Tibial nerve (tissue), 4 donors: ENCODE results near the gene KRTAP13-4. TPM values are rescaled to one million over a fixed set of nuclear protein-coding genes. Genes with fewer than 3 reads are reported as not detected.

Experiments used
- DNase-seq, 2 donors: peaks; one replicate each; pipeline ENCODE4 v3.0.0-alpha.2; 2019; ENCODE audit warnings: low spot score in 2 of 2
- H3K27ac ChIP-seq, 4 donors: fragments of 200-600 bp; sonication (generic) in 3 of 4; one replicate each; pipeline ENCODE4 v1.5.1; 2017 to 2019; ENCODE audit warnings: mild to moderate bottlenecking in 1 of 4
- H3K27me3 ChIP-seq, 2 donors: fragments of 200-600 bp; sonication (generic) in 1 of 2; one replicate each; pipeline versions ENCODE4 v1.5.1 to v1.6.0; 2017 to 2019
- H3K36me3 ChIP-seq, 3 donors: fragments of 200-600 bp; sonication (generic); one replicate each; pipeline ENCODE4 v1.5.1; 2018 to 2019
- H3K4me1 ChIP-seq, 4 donors: fragments of 200-600 bp; sonication (generic) in 3 of 4; one replicate each; pipeline ENCODE4 v1.5.1; 2017 to 2019
- H3K4me3 ChIP-seq, 4 donors: fragments of 200-600 bp; sonication (generic) in 3 of 4; one replicate each; pipeline ENCODE4 v1.5.1; 2017 to 2019; ENCODE audit warnings: mild to moderate bottlenecking in 1 of 4, moderate library complexity in 1 of 4
- H3K9me3 ChIP-seq, 4 donors: fragments of 200-600 bp; sonication (generic) in 3 of 4; one replicate each; pipeline ENCODE4 v1.5.1; 2017 to 2019
- CTCF ChIP-seq, 5 experiments: fragments of 200-600 bp in 3 of 5; fragments of 450-650 bp in 2 of 5; sonication (generic) in 3 of 5; IDR thresholded peaks; one replicate each; pipeline ENCODE4 v1.5.1; 2016 to 2019; ENCODE audit warnings: antibody characterized with exemption in 5 of 5, mild to moderate bottlenecking in 3 of 5, moderate library complexity in 2 of 5
- EP300 ChIP-seq, 2 donors: sonication (generic); formaldehyde crosslinking; IDR thresholded peaks; one replicate each; pipeline ENCODE4 v1.6.1; 2017; ENCODE audit warnings: antibody characterized with exemption in 2 of 2, mild to moderate bottlenecking in 1 of 2
- POLR2A ChIP-seq, 2 donors: fragments of 450-650 bp; IDR thresholded peaks; one replicate each; pipeline ENCODE4 v1.6.1; 2017; ENCODE audit warnings: antibody characterized with exemption in 2 of 2, mild to moderate bottlenecking in 2 of 2, moderate library complexity in 2 of 2
- WGBS, 2 donors: methylation state at CpG; one replicate each; pipeline ENCODE4 v1.1.5; 2018; 5-methylcytosine and 5-hydroxymethylcytosine counted together
- total RNA-seq, 4 donors: library from RNA; depleted of rRNA; stranded (reverse); fragments of >200 nt; gene quantifications; one replicate each; pipeline ENCODE4 v1.1.0, GENCODE V29; 2016

The KRTAP13-4 gene
- total RNA-seq, 4 donors from 2014 or later: not detected

- Histone ChIP-seq H3K36me3 (no peaks in the 10 kb centered on the region), H3K9me3 (no peaks in the 10 kb centered on the region), H3K27ac (no peak overlapping the region), H3K4me1 (no peaks in the 10 kb centered on the region), H3K4me3 (no peak overlapping the region), H3K27me3 (no peaks in the 10 kb centered on the region)
- TF ChIP-seq EP300 (IDR thresholded peaks at IDR 0.05) (no peak), POLR2A (IDR thresholded peaks at IDR 0.05) (no peak), CTCF (IDR thresholded peaks at IDR 0.05) (no peak)
- no peak for DNase-seq
- WGBS, 2 donors: 80 to 84% methylated on average over 5 of the region's 5 CpGs
Measured at GRCh38 chr21:30415993-30416392, 14.0 kb upstream of the KRTAP13-4 start.

DNA sequence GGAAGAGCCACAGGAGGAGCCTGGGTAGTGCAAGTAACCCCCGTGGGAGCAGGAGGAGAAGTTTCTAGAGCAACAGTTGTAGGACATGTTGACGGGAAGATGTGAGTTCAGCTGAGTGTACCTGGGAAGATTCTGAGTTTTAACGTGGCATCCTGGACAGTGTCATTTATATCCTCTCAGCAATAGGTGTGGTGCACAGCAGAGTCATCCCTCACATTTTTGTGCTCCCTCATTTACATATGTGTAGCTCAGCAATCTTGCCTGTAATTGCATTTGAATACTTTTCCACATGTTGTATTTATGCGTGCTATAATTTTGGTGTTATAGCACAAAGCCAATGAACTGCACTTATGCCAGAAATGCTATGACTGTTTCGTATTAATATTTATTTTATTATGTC lies 4.2 kb upstream of the KRTAP13-4 start, which contains the start of gene KRTAP13-3:
Gene KRTAP13-3 (minus strand): TSS at position 101 of the 400 bp plus-strand sequence. CDS start 14 bp downstream, at position 87.
- no peak within 1 kb of the TSS for H3K27ac ChIP-seq
- DNase-seq: no peak
- peaks cover 0 to 4% (median 0%) of the 10 kb centered on the region in 4 donors for H3K4me1 ChIP-seq
- no peak within 1 kb of the TSS for H3K4me3 ChIP-seq
- WGBS, 2 donors: 78 to 83% methylated on average over 5 of the region's 5 CpGs
- H3K27me3 ChIP-seq: no peaks in the 10 kb centered on the region
- TF ChIP-seq EP300 (IDR thresholded peaks at IDR 0.05) (no peak), CTCF (IDR thresholded peaks at IDR 0.05) (no peak), POLR2A (IDR thresholded peaks at IDR 0.05) (no peak)
- no peaks in the 10 kb centered on the region for H3K9me3 ChIP-seq
- no peaks in the 10 kb centered on the region for H3K36me3 ChIP-seq

DNA sequence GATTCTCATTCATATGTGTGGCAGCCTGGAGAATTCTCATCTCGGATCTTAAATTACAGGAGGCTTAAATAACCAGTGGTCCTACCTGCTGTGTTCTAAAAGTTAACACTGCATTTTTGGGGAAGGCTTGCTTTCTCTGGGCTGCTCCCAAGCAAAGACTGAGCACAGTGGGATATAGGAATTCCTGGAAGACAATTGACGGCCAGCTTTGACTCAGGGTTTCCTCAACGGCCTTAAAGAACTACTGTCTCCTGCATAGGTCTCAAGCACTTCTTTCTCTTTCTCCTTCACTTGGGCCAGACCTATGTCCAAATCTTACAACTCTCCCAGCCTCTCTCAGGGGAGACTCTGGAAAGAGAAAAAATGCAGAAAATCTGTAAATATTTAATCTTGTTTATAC lies 3.3 kb upstream of the KRTAP13-4 start:
- Histone ChIP-seq H3K27me3 (no peaks in the 10 kb centered on the region), H3K4me1 (peaks cover 0 to 4% (median 0%) of the 10 kb centered on the region in 4 donors), H3K27ac (no peak overlapping the region), H3K9me3 (no peaks in the 10 kb centered on the region), H3K36me3 (no peaks in the 10 kb centered on the region), H3K4me3 (no peak overlapping the region)
- no peak for TF ChIP-seq POLR2A (IDR thresholded peaks at IDR 0.05)
- no peak for TF ChIP-seq CTCF (IDR thresholded peaks at IDR 0.05)
- no peak for TF ChIP-seq EP300 (IDR thresholded peaks at IDR 0.05)
- WGBS, 2 donors: 42 to 53% methylated on average over 3 of the region's 3 CpGs
- DNase-seq: no peak

- 34 to 38% methylated on average over 10 of the region's 10 CpGs for WGBS, 2 donors
- TF ChIP-seq CTCF (IDR thresholded peaks at IDR 0.05) (peak in 4 of 5 experiments; percentile 20 to 42 (median 36)), POLR2A (IDR thresholded peaks at IDR 0.05) (no peak), EP300 (IDR thresholded peaks at IDR 0.05) (no peak)
Measured at GRCh38 chr21:30434033-30434631, 4.1 kb downstream of the KRTAP13-4 start.

GRCh38 chr21:30437010-30437565 lies 7.1 kb downstream of the KRTAP13-4 start:
- no peak overlapping the region for H3K4me3 ChIP-seq
- no peaks in the 10 kb centered on the region for H3K36me3 ChIP-seq
- TF ChIP-seq POLR2A (IDR thresholded peaks at IDR 0.05) (no peak), CTCF (IDR thresholded peaks at IDR 0.05) (no peak), EP300 (IDR thresholded peaks at IDR 0.05) (no peak)
- H3K27me3 ChIP-seq: no peaks in the 10 kb centered on the region
- no peaks in the 10 kb centered on the region for H3K9me3 ChIP-seq
- no peaks in the 10 kb centered on the region for H3K4me1 ChIP-seq
- no peak for DNase-seq
- 82 to 87% methylated on average over 3 of the region's 3 CpGs for WGBS, 2 donors
- no peak overlapping the region for H3K27ac ChIP-seq

More at GRCh38 chr21:30434033-30434631, 4.1 kb downstream of the KRTAP13-4 start:
- H3K4me1 ChIP-seq: peaks cover 0 to 4% (median 0%) of the 10 kb centered on the region in 4 donors
- H3K27ac ChIP-seq: no peak overlapping the region
- peak in 1 of 2 donors; percentile 13 for DNase-seq
- H3K27me3 ChIP-seq: no peaks in the 10 kb centered on the region
- no peak overlapping the region for H3K4me3 ChIP-seq
- no peaks in the 10 kb centered on the region for H3K36me3 ChIP-seq
- H3K9me3 ChIP-seq: no peaks in the 10 kb centered on the region
